Activated B cell treated with CpG ODN at 0.5 μM for 24 hours (primary cell): ENCODE results near the gene CRELD2. TPM values are rescaled to one million over a fixed set of nuclear protein-coding genes. Genes with fewer than 3 reads are reported as not detected.

Experiments used
- ATAC-seq: fragments of 200-7000 bp; cut with Tn5 transposase; one replicate; pipeline ENCODE4 v1.10.0; 2021; ENCODE audit warnings: low read depth, mild to moderate bottlenecking, moderate library complexity
- CTCF ChIA-PET: fragments of 350-600 bp; sonication (Branson Sonifier 250); formaldehyde crosslinking; loops from one replicate; lab custom pipeline; 2021; ENCODE audit warnings: antibody characterized with exemption; lab: Charles Lee
- POLR2A ChIA-PET: fragments of 350-600 bp; sonication (Branson Sonifier 250); formaldehyde crosslinking; loops from one replicate; lab custom pipeline; 2021; ENCODE audit warnings: antibody characterized with exemption; lab: Charles Lee
- DNase-seq: peaks from one replicate; pipeline ENCODE4 v3.0.0; 2022
- H3K27ac Mint-ChIP-seq: one replicate; pipeline ENCODE4 v1.8.0; 2020; ENCODE audit warnings: mixed read lengths
- H3K27me3 Mint-ChIP-seq: one replicate; pipeline ENCODE4 v1.8.0; 2021; ENCODE audit warnings: mixed read lengths
- H3K36me3 Mint-ChIP-seq: one replicate; pipeline ENCODE4 v1.8.0; 2021; ENCODE audit warnings: low read depth, mixed read lengths
- H3K4me1 Mint-ChIP-seq: one replicate; pipeline ENCODE4 v1.8.0; 2021; ENCODE audit warnings: mixed read lengths
- H3K4me3 Mint-ChIP-seq: one replicate; pipeline ENCODE4 v1.8.0; 2020; ENCODE audit warnings: mild to moderate bottlenecking, mixed read lengths
- H3K9me3 Mint-ChIP-seq: one replicate; pipeline ENCODE4 v1.8.0; 2020; ENCODE audit warnings: mixed read lengths
- CTCF ChIP-seq: fragments of 200-600 bp; IDR thresholded peaks from one replicate; pipeline ENCODE4 v1.8.0; 2022; ENCODE audit warnings: antibody characterized with exemption, mild to moderate bottlenecking
- intact Hi-C: fragments of 100-400 bp; cut with micrococcal nuclease; formaldehyde crosslinking; loops from one replicate; pipeline ENCODE4 v1.15.1; 2024
- total RNA-seq: library from RNA; stranded (reverse); gene quantifications from 2 replicates; pipeline ENCODE4 v1.2.3, GENCODE V29; 2022

Gene CRELD2
- total RNA-seq, 1 donor from 2014 or later, result 44.5 TPM

- ChIA-PET CTCF (no interaction called here), POLR2A (no interaction called here)
- Mint-ChIP-seq H3K27me3 (no peaks in the 10 kb centered on the region), H3K27ac (no peak overlapping the region), H3K36me3 (peaks cover 75% of the 10 kb centered on the region), H3K9me3 (no peaks in the 10 kb centered on the region), H3K4me3 (no peak overlapping the region), H3K4me1 (no peaks in the 10 kb centered on the region)
- no peak for DNase-seq
- TF ChIP-seq CTCF, result no peak
- ATAC-seq, result no peak
- intact Hi-C loops, result no loop called here
These were observed 11.6 kb upstream of the CRELD2 start for GRCh38 chr22:49906799-49907290.

- POLR2A ChIA-PET, result interaction anchor here (0.7 kb wide), 1 partner anchor 122 kb away, joined by 7 read pairs; no protein-coding TSS in a partner anchor
- Mint-ChIP-seq H3K9me3 (no peaks in the 10 kb centered on the region), H3K36me3 (peaks cover 73% of the 10 kb centered on the region), H3K4me1 (no peaks in the 10 kb centered on the region), H3K4me3 (no peak overlapping the region), H3K27me3 (no peaks in the 10 kb centered on the region), H3K27ac (no peak overlapping the region)
- intact Hi-C loops, result no loop called here
- no peak for ATAC-seq
- no peak for TF ChIP-seq CTCF
- CTCF ChIA-PET, result no interaction called here
- DNase-seq, result no peak
These were observed 10.6 kb upstream of the CRELD2 start for GRCh38 chr22:49907807-49908206.

- no peak for ATAC-seq
- ChIA-PET POLR2A (no interaction called here), CTCF (no interaction called here)
- intact Hi-C loops, result no loop called here
- Mint-ChIP-seq H3K4me3 (no peak overlapping the region), H3K4me1 (no peaks in the 10 kb centered on the region), H3K27me3 (no peaks in the 10 kb centered on the region), H3K9me3 (no peaks in the 10 kb centered on the region), H3K27ac (no peak overlapping the region), H3K36me3 (peaks cover 69% of the 10 kb centered on the region)
- no peak for DNase-seq
- no peak for TF ChIP-seq CTCF
These were observed 8.8 kb upstream of the CRELD2 start for GRCh38 chr22:49909476-49910205.

GRCh38 chr22:49910229-49911155 is 7.9 kb upstream of the CRELD2 start:
- TF ChIP-seq CTCF, result no peak
- CTCF ChIA-PET, result no interaction called here

More at GRCh38 chr22:49910229-49911155, 7.9 kb upstream of the CRELD2 start:
- intact Hi-C loops, result no loop called here
- DNase-seq (no peak), ATAC-seq (no peak)
- POLR2A ChIA-PET, result no interaction called here
- H3K4me3 Mint-ChIP-seq, result no peak overlapping the region
- no peaks in the 10 kb centered on the region for H3K9me3 Mint-ChIP-seq
- H3K27me3 Mint-ChIP-seq, result no peaks in the 10 kb centered on the region
- peaks cover 66% of the 10 kb centered on the region for H3K36me3 Mint-ChIP-seq
- H3K4me1 Mint-ChIP-seq, result no peaks in the 10 kb centered on the region
- no peak overlapping the region for H3K27ac Mint-ChIP-seq
